HEK293T (cell line): ENCODE data around the gene MOB4.
"Not testable (repeated sequence)": the region's sequence is repeated elsewhere in the genome, so short reads cannot be mapped to it uniquely, and the experiment has no call there.

Experiments
- BHLHE40 ChIP-seq: fragments of 450-650 bp; IDR thresholded peaks from 2 replicates; pipeline ENCODE4 v1.6.1; 2016; ENCODE audit warnings: mild to moderate bottlenecking, moderate library complexity, borderline replicate concordance
- PKNOX1 ChIP-seq: fragments of 450-650 bp; IDR thresholded peaks from 2 replicates; pipeline ENCODE4 v1.6.1; 2016
- SP1 ChIP-seq: fragments of 450-650 bp; IDR thresholded peaks from 2 replicates; pipeline ENCODE4 v1.6.1; 2017
- SUZ12 ChIP-seq: fragments of 450-650 bp; IDR thresholded peaks from 2 replicates; pipeline ENCODE4 v1.6.1; 2016; ENCODE audit warnings: mild to moderate bottlenecking

- not testable (repeated sequence) for TF ChIP-seq SP1, PKNOX1, BHLHE40, SUZ12
Observed at GRCh38 chr2:197587255-197587654, 71.4 kb downstream of the MOB4 start.
